Smooth muscle cell (in vitro differentiated cells): ENCODE results near the gene DGCR6. TPM values are rescaled to one million over a fixed set of nuclear protein-coding genes. Genes with fewer than 3 reads are reported as not detected.
"Not testable (repeated sequence)": the region's sequence is repeated elsewhere in the genome, so short reads cannot be mapped to it uniquely, and the experiment has no call there.

Source experiments
- DNase-seq: peaks from one replicate; lab custom pipeline; 2025; ENCODE audit not compliant: unreplicated experiment; lab: John Stamatoyannopoulos, UW
- H2AFZ ChIP-seq: fragments of 200-600 bp; sonication (generic); 2 replicates; pipeline ENCODE4 v1.6.0; 2016; ENCODE audit warnings: antibody characterized with exemption, low read depth, mild to moderate bottlenecking
- H3F3A ChIP-seq: fragments of 200-600 bp; sonication (generic); 2 replicates; pipeline ENCODE4 v1.6.0; 2017; ENCODE audit warnings: antibody characterized with exemption, low read depth
- H3K27ac ChIP-seq: fragments of 200-600 bp; sonication (generic); 2 replicates; pipeline ENCODE4 v1.5.1; 2016; ENCODE audit warnings: low read depth, mild to moderate bottlenecking
- H3K27me3 ChIP-seq: fragments of 200-600 bp; sonication (generic); 2 replicates; pipeline ENCODE4 v1.6.1; 2016; ENCODE audit warnings: low read depth, mild to moderate bottlenecking
- H3K36me3 ChIP-seq: fragments of 200-600 bp; sonication (generic); 2 replicates; pipeline ENCODE4 v1.5.1; 2016; ENCODE audit warnings: low read depth
- H3K4me1 ChIP-seq: fragments of 200-600 bp; sonication (generic); 2 replicates; pipeline ENCODE4 v1.5.1; 2016; ENCODE audit warnings: low read depth
- H3K4me2 ChIP-seq: fragments of 200-600 bp; sonication (generic); 2 replicates; pipeline ENCODE4 v1.6.0; 2016; ENCODE audit warnings: mild to moderate bottlenecking
- H3K4me3 ChIP-seq: fragments of 200-600 bp; sonication (generic); 2 replicates; pipeline ENCODE4 v1.5.1; 2016; ENCODE audit warnings: mild to moderate bottlenecking
- H3K79me2 ChIP-seq: fragments of 200-600 bp; sonication (generic); 2 replicates; pipeline ENCODE4 v1.6.0; 2016; ENCODE audit warnings: low read depth, mild to moderate bottlenecking
- H3K9ac ChIP-seq: fragments of 200-600 bp; sonication (generic); 2 replicates; pipeline ENCODE4 v1.6.0; 2016; ENCODE audit warnings: low read depth
- H3K9me3 ChIP-seq: fragments of 200-600 bp; sonication (generic); replicated peaks from 2 replicates; pipeline ENCODE4 v1.5.1; 2016; ENCODE audit warnings: low read depth
- H4K20me1 ChIP-seq: fragments of 200-600 bp; sonication (generic); 2 replicates; pipeline ENCODE4 v1.6.0; 2016; ENCODE audit warnings: low read depth
- CTCF ChIP-seq: fragments of 200-600 bp; sonication (generic); IDR thresholded peaks from 2 replicates; pipeline ENCODE4 v1.5.1; 2017; ENCODE audit warnings: borderline replicate concordance, mild to moderate bottlenecking, antibody characterized with exemption; ENCODE audit not compliant: insufficient read depth, poor library complexity, severe bottlenecking
- WGBS: methylation state at CpG from one replicate; pipeline ENCODE4 v1.1.7; 2016; ENCODE audit warnings: low lambda C conversion rate; 5-methylcytosine and 5-hydroxymethylcytosine counted together
- polyA plus RNA-seq: library from polyadenylated mRNA; unstranded; fragments of >200 nt; fragmentation: Nextera tagmentation; extraction: Ambion mirVana; gene quantifications from 2 replicates; pipeline ENCODE4 v1.2.1, GENCODE V29; 2016
- total RNA-seq: library from RNA; depleted of rRNA; stranded (reverse); fragments of >200 nt; gene quantifications from 2 replicates; pipeline ENCODE4 v1.2.3, GENCODE V29; 2014

Gene DGCR6
- total and polyA plus RNA-seq, 2 experiments from 2014 or later = 3.1 to 4.9 TPM

GRCh38 chr22:18927573-18927972, 21.5 kb downstream of the DGCR6 start:
- no peaks in the 10 kb centered on the region for H3K36me3 ChIP-seq
- no peak overlapping the region for H3K9ac ChIP-seq
- H3K4me2 ChIP-seq = no peak overlapping the region
- no peaks in the 10 kb centered on the region for H3K4me1 ChIP-seq
- H3K9me3 ChIP-seq = no peaks in the 10 kb centered on the region
- no peaks in the 10 kb centered on the region for H3K27me3 ChIP-seq
- no peaks in the 10 kb centered on the region for H3F3A ChIP-seq
- no peaks in the 10 kb centered on the region for H3K79me2 ChIP-seq
- H2AFZ ChIP-seq = no peak overlapping the region
- DNase-seq = no peak
- TF ChIP-seq CTCF = no peak
- no peaks in the 10 kb centered on the region for H4K20me1 ChIP-seq
- no CpG with 5 or more reads among the region's 5 CpGs for WGBS
- no peak overlapping the region for H3K4me3 ChIP-seq
- H3K27ac ChIP-seq = no peak overlapping the region

DNA sequence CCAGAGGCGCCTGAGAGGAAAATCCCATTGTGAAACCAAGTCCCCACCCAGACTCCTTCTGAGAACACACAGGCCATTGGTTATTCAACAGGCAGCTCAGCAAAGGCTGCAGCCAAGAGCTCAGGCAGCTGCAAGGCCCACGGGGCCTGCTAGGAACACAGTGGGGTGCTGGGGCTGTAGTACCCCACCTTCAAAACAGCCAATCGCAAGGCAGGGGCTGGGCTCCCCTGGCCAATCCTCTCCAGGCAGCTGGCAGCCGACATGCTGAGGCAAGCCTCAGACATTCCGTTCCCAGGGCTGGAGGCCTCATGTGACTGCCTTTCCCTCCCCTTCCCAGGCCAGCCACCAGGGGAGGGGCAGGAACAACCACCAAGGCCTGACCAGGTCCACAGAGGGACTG, 23.3 kb downstream of the DGCR6 start:
- no peaks in the 10 kb centered on the region for H3F3A ChIP-seq
- no peak overlapping the region for H3K4me3 ChIP-seq
- no peaks in the 10 kb centered on the region for H3K27me3 ChIP-seq
- no peak overlapping the region for H3K4me2 ChIP-seq
- no peak for TF ChIP-seq CTCF
- 0% methylated on average over 1 of the region's 5 CpGs for WGBS
- no peak overlapping the region for H2AFZ ChIP-seq
- no peaks in the 10 kb centered on the region for H4K20me1 ChIP-seq
- H3K4me1 ChIP-seq = no peaks in the 10 kb centered on the region
- no peaks in the 10 kb centered on the region for H3K9me3 ChIP-seq
- no peaks in the 10 kb centered on the region for H3K79me2 ChIP-seq
- DNase-seq = no peak
- H3K27ac ChIP-seq = no peak overlapping the region
- no peaks in the 10 kb centered on the region for H3K36me3 ChIP-seq
- no peak overlapping the region for H3K9ac ChIP-seq

DNA sequence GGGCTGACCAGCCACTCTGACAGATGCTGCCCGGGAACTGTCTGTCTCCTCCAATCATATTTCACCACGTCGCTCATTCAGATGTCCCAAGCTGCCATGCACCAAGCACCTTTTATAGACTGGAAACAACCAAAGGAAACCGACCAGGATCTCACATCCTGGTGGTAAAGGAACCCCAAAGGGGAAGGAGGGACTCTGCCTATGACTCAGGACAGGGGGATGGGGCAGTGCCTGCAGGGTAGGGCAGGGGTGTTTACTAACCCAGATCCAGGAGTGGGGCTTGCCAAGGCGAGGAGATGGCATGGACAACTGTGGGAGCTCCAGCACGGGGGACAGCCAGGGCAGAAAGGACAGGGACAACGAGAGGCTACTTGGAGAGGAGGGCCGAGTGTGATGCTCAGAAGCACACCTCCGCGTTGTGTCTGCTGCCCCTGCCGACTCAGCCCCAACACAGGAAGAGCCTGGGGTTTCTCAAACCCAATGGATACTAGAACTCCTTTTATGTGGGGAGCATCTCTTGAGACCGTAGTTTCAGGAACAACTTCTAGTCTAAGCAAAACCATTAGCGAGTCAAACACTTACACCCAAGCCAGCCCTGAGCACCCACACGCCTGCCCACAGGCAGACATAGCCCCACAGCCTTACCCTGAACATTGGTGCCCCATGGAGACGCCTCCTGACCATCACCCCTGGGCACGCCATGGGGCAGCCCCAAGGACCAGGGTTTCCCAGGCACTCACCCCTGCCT, 26.0 kb downstream of the DGCR6 start:
- H3K4me3 ChIP-seq = no peak overlapping the region
- WGBS = no CpG with 5 or more reads among the region's 16 CpGs
- no peaks in the 10 kb centered on the region for H3K27me3 ChIP-seq
- H3K79me2 ChIP-seq = no peaks in the 10 kb centered on the region
- no peaks in the 10 kb centered on the region for H4K20me1 ChIP-seq
- no peak for DNase-seq
- no peaks in the 10 kb centered on the region for H3F3A ChIP-seq
- no peaks in the 10 kb centered on the region for H3K36me3 ChIP-seq
- no peaks in the 10 kb centered on the region for H3K9me3 ChIP-seq
- H3K9ac ChIP-seq = no peak overlapping the region
- TF ChIP-seq CTCF = no peak
- H2AFZ ChIP-seq = no peak overlapping the region
- no peaks in the 10 kb centered on the region for H3K4me1 ChIP-seq
- no peak overlapping the region for H3K4me2 ChIP-seq
- no peak overlapping the region for H3K27ac ChIP-seq

DNA sequence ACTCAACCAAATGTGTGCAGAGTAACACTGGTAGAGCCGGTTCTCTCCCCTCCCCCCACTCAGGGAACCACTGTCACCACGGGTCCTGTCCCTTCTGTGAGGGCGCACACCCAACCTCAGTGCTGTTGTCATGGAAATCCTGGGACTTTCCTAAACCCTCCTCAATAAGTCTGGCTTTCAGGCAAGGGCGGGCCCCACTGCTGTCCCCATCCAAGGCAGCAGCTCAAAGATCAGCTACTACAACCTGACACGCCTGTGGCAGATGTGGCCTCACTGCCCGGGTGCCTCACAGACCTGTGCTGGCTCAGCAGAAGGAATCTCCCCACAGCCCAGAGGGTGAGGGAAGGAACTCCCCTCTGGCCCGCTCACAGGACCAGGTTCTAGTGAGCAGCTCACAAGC, 27.8 kb downstream of the DGCR6 start:
- no peaks in the 10 kb centered on the region for H3K36me3 ChIP-seq
- WGBS = no CpG with 5 or more reads among the region's 7 CpGs
- no peaks in the 10 kb centered on the region for H3K4me1 ChIP-seq
- no peak overlapping the region for H3K9ac ChIP-seq
- H3K4me3 ChIP-seq = no peak overlapping the region
- no peaks in the 10 kb centered on the region for H4K20me1 ChIP-seq
- TF ChIP-seq CTCF = no peak
- no peak for DNase-seq
- no peak overlapping the region for H3K27ac ChIP-seq
- H3K9me3 ChIP-seq = no peaks in the 10 kb centered on the region
- H3K4me2 ChIP-seq = no peak overlapping the region
- H3F3A ChIP-seq = no peaks in the 10 kb centered on the region
- H3K79me2 ChIP-seq = no peaks in the 10 kb centered on the region
- H3K27me3 ChIP-seq = no peaks in the 10 kb centered on the region
- H2AFZ ChIP-seq = no peak overlapping the region

DNA sequence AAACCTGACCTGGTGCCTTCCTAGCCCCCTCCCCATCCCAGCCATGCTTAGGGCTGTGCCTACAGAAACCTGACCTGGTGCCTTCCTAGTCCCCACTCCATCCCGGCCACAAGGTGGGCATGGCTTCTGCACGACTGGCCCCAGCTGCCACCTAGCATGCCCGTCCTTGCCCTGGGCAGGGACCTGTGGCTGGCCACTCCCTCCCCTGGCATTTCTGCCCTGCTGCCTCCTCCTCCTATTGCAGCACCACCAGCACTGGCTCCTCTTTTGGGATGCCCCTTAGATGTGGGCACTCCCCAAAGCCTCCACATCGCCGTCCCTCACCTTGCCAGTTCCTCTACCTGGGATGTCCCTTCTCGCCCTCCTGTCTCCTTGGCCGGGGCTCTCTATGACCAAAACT, 28.6 kb downstream of the DGCR6 start:
- not testable (repeated sequence) for H3K9ac ChIP-seq, H2AFZ ChIP-seq, H3K79me2 ChIP-seq, H3K9me3 ChIP-seq, H3K27ac ChIP-seq, H3K27me3 ChIP-seq, H3K4me1 ChIP-seq, H3K4me3 ChIP-seq, DNase-seq, H3F3A ChIP-seq, H3K4me2 ChIP-seq, H3K36me3 ChIP-seq, H4K20me1 ChIP-seq
- WGBS = no CpG with 5 or more reads among the region's 7 CpGs
